ENCODE results near the gene WNK2. TPM values are rescaled to one million over a fixed set of nuclear protein-coding genes. Genes with fewer than 3 reads are reported as not detected.

Gene WNK2
- total RNA-seq, 1 donor from 2014 or later: 6.2 TPM

- no peak overlapping the region for H3K4me2 ChIP-seq
- Mint-ChIP-seq H3K9me3 (no peaks in the 10 kb centered on the region), H3K4me3 (no peak overlapping the region), H3K4me1 (peaks cover 19% of the 10 kb centered on the region), H3K36me3 (peaks cover 9% of the 10 kb centered on the region), H3K27me3 (ENCODE audit: insufficient read depth, low read depth) (no peaks in the 10 kb centered on the region), H3K27ac (no peak overlapping the region)
- H2AFZ ChIP-seq (replicated peaks): no peak overlapping the region
- H3K27me3 ChIP-seq: no peaks in the 10 kb centered on the region
- no peaks in the 10 kb centered on the region for H3K9me3 ChIP-seq (ENCODE audit: low read depth)
- H3K9ac ChIP-seq: no peak overlapping the region
- no peak overlapping the region for H3K27ac ChIP-seq
- H3K36me3 ChIP-seq: no peaks in the 10 kb centered on the region
- no peaks in the 10 kb centered on the region for H3K4me1 ChIP-seq
- no peak for DNase-seq (ENCODE audit: low spot score)
- TF ChIP-seq EZH2phosphoT487 (IDR thresholded peaks at IDR 0.05) (no peak), CTCF (IDR thresholded peaks at IDR 0.05) (no peak), EZH2 (IDR thresholded peaks at IDR 0.05) (no peak)
- H3F3A ChIP-seq (ENCODE audit: low read depth): no peaks in the 10 kb centered on the region
- H3K79me2 ChIP-seq (ENCODE audit: low read depth): no peaks in the 10 kb centered on the region
- no peaks in the 10 kb centered on the region for H4K20me1 ChIP-seq (ENCODE audit: low read depth)
- no peak overlapping the region for H3K4me3 ChIP-seq
Observed at GRCh38 chr9:93296889-93297480, 113.0 kb downstream of the WNK2 start.

- H3K9me3 ChIP-seq (ENCODE audit: low read depth): no peaks in the 10 kb centered on the region
- H3K4me2 ChIP-seq: no peak overlapping the region
- H3K27ac ChIP-seq: no peak overlapping the region
- TF ChIP-seq CTCF (IDR thresholded peaks at IDR 0.05): no peak
- TF ChIP-seq EZH2phosphoT487 (IDR thresholded peaks at IDR 0.05): no peak
- no peak for TF ChIP-seq EZH2 (IDR thresholded peaks at IDR 0.05)
- H3K27me3 ChIP-seq: no peaks in the 10 kb centered on the region
- no peak overlapping the region for H3K9ac ChIP-seq
- no peak overlapping the region for H3K4me3 ChIP-seq
- H4K20me1 ChIP-seq (ENCODE audit: low read depth): no peaks in the 10 kb centered on the region
- H3K27ac Mint-ChIP-seq: no peak overlapping the region
- H3K4me1 ChIP-seq: no peaks in the 10 kb centered on the region
- no peaks in the 10 kb centered on the region for H3F3A ChIP-seq (ENCODE audit: low read depth)
- H3K27me3 Mint-ChIP-seq (ENCODE audit: insufficient read depth, low read depth): no peaks in the 10 kb centered on the region
- DNase-seq (ENCODE audit: low spot score): no peak
- H3K4me1 Mint-ChIP-seq: peaks cover 19% of the 10 kb centered on the region
- H3K36me3 Mint-ChIP-seq: peaks cover 9% of the 10 kb centered on the region
- H3K9me3 Mint-ChIP-seq: no peaks in the 10 kb centered on the region
- H3K36me3 ChIP-seq: no peaks in the 10 kb centered on the region
- no peaks in the 10 kb centered on the region for H3K79me2 ChIP-seq (ENCODE audit: low read depth)
- H3K4me3 Mint-ChIP-seq: no peak overlapping the region
- no peak overlapping the region for H2AFZ ChIP-seq (replicated peaks)
Observed at GRCh38 chr9:93297659-93298497, 113.9 kb downstream of the WNK2 start.

- Histone ChIP-seq H3K9ac (no peak overlapping the region), H3K4me1 (no peaks in the 10 kb centered on the region), H3K36me3 (no peaks in the 10 kb centered on the region), H3K9me3 (ENCODE audit: low read depth) (no peaks in the 10 kb centered on the region), H3K27ac (no peak overlapping the region), H4K20me1 (ENCODE audit: low read depth) (no peaks in the 10 kb centered on the region), H3K27me3 (no peaks in the 10 kb centered on the region), H3F3A (ENCODE audit: low read depth) (no peaks in the 10 kb centered on the region), H3K79me2 (ENCODE audit: low read depth) (no peaks in the 10 kb centered on the region), H3K4me3 (no peak overlapping the region), H3K4me2 (no peak overlapping the region), H2AFZ (replicated peaks) (no peak overlapping the region)
- Mint-ChIP-seq H3K36me3 (peaks cover 9% of the 10 kb centered on the region), H3K4me1 (peaks cover 19% of the 10 kb centered on the region), H3K4me3 (no peak overlapping the region), H3K27ac (no peak overlapping the region), H3K27me3 (ENCODE audit: insufficient read depth, low read depth) (no peaks in the 10 kb centered on the region), H3K9me3 (no peaks in the 10 kb centered on the region)
- TF ChIP-seq EZH2 (IDR thresholded peaks at IDR 0.05): no peak
- no peak for TF ChIP-seq EZH2phosphoT487 (IDR thresholded peaks at IDR 0.05)
- TF ChIP-seq CTCF (IDR thresholded peaks at IDR 0.05): no peak
- no peak for DNase-seq (ENCODE audit: low spot score)
Observed at GRCh38 chr9:93298498-93299417, 114.8 kb downstream of the WNK2 start.

Measured in neural progenitor cell (in vitro differentiated cells).